Measurements from ENCODE around the gene NSG1.

DNA sequence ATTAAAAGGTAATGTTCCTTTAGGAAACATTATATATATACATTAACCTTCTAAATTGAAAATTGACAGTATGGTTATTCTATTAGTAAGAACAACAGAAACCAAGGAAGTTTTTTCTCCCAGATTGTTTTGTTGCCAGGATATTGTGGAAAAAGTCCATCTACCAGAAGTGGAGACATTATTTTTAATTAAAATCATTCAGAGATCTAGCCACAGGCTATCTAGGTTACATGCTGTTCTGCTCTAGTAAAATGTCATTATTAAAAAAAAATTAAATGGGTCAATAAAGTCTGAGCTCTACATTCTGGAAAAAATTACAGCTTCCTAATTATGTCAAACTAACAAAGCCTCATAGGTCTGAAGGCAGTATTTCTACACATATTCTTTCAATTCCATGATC is 74.3 kb downstream of the NSG1 start:
- TF ChIP-seq FOS (IDR thresholded peaks at IDR 0.05; ENCODE audit: low read depth, low read length) (no peak), CEBPB (IDR thresholded peaks at IDR 0.05; ENCODE audit: low read depth, low read length) (no peak), BHLHE40 (IDR thresholded peaks at IDR 0.05; ENCODE audit: low read depth, low read length) (no peak), POLR2A (IDR thresholded peaks at IDR 0.05; ENCODE audit: low read depth, low read length) (no peak), RFX5 (IDR thresholded peaks at IDR 0.05; ENCODE audit: low read depth, low read length) (no peak), SMC3 (IDR thresholded peaks at IDR 0.05; ENCODE audit: low read depth, low read length) (no peak)
- TF ChIP-seq, protein P1, sequence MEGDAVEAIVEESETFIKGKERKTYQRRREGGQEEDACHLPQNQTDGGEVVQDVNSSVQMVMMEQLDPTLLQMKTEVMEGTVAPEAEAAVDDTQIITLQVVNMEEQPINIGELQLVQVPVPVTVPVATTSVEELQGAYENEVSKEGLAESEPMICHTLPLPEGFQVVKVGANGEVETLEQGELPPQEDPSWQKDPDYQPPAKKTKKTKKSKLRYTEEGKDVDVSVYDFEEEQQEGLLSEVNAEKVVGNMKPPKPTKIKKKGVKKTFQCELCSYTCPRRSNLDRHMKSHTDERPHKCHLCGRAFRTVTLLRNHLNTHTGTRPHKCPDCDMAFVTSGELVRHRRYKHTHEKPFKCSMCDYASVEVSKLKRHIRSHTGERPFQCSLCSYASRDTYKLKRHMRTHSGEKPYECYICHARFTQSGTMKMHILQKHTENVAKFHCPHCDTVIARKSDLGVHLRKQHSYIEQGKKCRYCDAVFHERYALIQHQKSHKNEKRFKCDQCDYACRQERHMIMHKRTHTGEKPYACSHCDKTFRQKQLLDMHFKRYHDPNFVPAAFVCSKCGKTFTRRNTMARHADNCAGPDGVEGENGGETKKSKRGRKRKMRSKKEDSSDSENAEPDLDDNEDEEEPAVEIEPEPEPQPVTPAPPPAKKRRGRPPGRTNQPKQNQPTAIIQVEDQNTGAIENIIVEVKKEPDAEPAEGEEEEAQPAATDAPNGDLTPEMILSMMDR (conservative IDR thresholded peaks at IDR 0.05; ENCODE audit: low read depth, low read length) = no peak
- TF ChIP-seq, protein P2, sequence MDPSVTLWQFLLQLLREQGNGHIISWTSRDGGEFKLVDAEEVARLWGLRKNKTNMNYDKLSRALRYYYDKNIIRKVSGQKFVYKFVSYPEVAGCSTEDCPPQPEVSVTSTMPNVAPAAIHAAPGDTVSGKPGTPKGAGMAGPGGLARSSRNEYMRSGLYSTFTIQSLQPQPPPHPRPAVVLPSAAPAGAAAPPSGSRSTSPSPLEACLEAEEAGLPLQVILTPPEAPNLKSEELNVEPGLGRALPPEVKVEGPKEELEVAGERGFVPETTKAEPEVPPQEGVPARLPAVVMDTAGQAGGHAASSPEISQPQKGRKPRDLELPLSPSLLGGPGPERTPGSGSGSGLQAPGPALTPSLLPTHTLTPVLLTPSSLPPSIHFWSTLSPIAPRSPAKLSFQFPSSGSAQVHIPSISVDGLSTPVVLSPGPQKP (IDR thresholded peaks at IDR 0.05; ENCODE audit: borderline replicate concordance, low read depth, low read length) = no peak
